ENCODE measurements around the gene MRPL39. TPM values are rescaled to one million over a fixed set of nuclear protein-coding genes. Genes with fewer than 3 reads are reported as not detected.

Gene MRPL39
- total and polyA plus RNA-seq, 2 experiments from 2014 or later, result 50.5 to 132 TPM

GRCh38 chr21:25619198-25619597, 11.9 kb upstream of the MRPL39 start:
- Histone ChIP-seq H3K4me2 (no peak overlapping the region), H3K4me1 (ENCODE audit: insufficient read depth) (no peaks in the 10 kb centered on the region), H3K9me2 (ENCODE audit: insufficient read depth) (no peaks in the 10 kb centered on the region), H3K79me2 (replicated peaks; ENCODE audit: insufficient read depth) (no peaks in the 10 kb centered on the region), H3F3A (replicated peaks; ENCODE audit: low read depth) (no peaks in the 10 kb centered on the region), H2AFZ (no peak overlapping the region), H3K27ac (ENCODE audit: low read depth) (no peak overlapping the region), H3K36me3 (ENCODE audit: insufficient read depth) (no peaks in the 10 kb centered on the region), H3K4me3 (no peak overlapping the region), H4K20me1 (replicated peaks; ENCODE audit: insufficient read depth) (0 out of 2 replicates have a peak, but pooled peaks cover 6% of the 10 kb centered on the region), H3K27me3 (ENCODE audit: insufficient read depth) (no peaks in the 10 kb centered on the region)
- no peaks in the 10 kb centered on the region for H3K36me3 Mint-ChIP-seq (ENCODE audit: low read depth)
- H3K27ac Mint-ChIP-seq, result no peak overlapping the region
- TF ChIP-seq STAT1 (IDR thresholded peaks at IDR 0.05; ENCODE audit: unreplicated experiment) (no peak), CTCF (conservative IDR thresholded peaks at IDR 0.05; ENCODE audit: low read depth in 2 of 2) (no peak), POLR2AphosphoS5 (IDR thresholded peaks at IDR 0.05; ENCODE audit: low read depth) (no peak), REST (IDR thresholded peaks at IDR 0.05; ENCODE audit: unreplicated experiment) (no peak), JUNB (IDR thresholded peaks at IDR 0.05; ENCODE audit: unreplicated experiment) (no peak), ZNF462 (CRISPR knock-in tag; IDR thresholded peaks at IDR 0.05) (no peak), ZNF331 (CRISPR knock-in tag; IDR thresholded peaks at IDR 0.05; ENCODE audit: low read depth) (no peak), ZNF114 (CRISPR knock-in tag; IDR thresholded peaks at IDR 0.05) (no peak), ETS1 (IDR thresholded peaks at IDR 0.05) (no peak), CREB1 (CRISPR knock-in tag; IDR thresholded peaks at IDR 0.05; ENCODE audit: low read depth) (no peak), NANOG (IDR thresholded peaks at IDR 0.05; ENCODE audit: borderline replicate concordance) (no peak), EZH2phosphoT487 (IDR thresholded peaks at IDR 0.05; ENCODE audit: unreplicated experiment) (no peak), EZH2 (IDR thresholded peaks at IDR 0.05; ENCODE audit: low read depth, unreplicated experiment) (no peak)
- no peaks in the 10 kb centered on the region; the same call in 2 of the 3 replicates for H3K4me1 Mint-ChIP-seq
- ATAC-seq, result no peak
- peaks cover 3% of the 10 kb centered on the region for H3K27me3 Mint-ChIP-seq (ENCODE audit: insufficient read depth, low read depth, poor library complexity)
- DNase-seq (ENCODE audit: low spot score), result no peak
- no peak overlapping the region for H3K4me3 Mint-ChIP-seq
- no peaks in the 10 kb centered on the region for H3K9me3 Mint-ChIP-seq

Data from GM23338 (cell line).